Measurements from ENCODE around the gene CDC6.

- TF ChIP-seq POLR2A (IDR thresholded peaks at IDR 0.05) (no peak), CTCF (IDR thresholded peaks at IDR 0.05) (no peak), POLR2AphosphoS5 (IDR thresholded peaks at IDR 0.05) (peak; percentile 46)
Measured at GRCh38 chr17:40345161-40345993, 57.7 kb downstream of the CDC6 start.

Measured in gastroesophageal sphincter (tissue), 3 donors.